ENCODE results near the gene ERLEC1.

GRCh38 chr2:53787614-53788289 lies 908 bp downstream of the ERLEC1 start:
- TF ChIP-seq EZH2 (IDR thresholded peaks at IDR 0.05; ENCODE audit: low read length, unreplicated experiment) = no peak
- TF ChIP-seq CTCF (conservative IDR thresholded peaks at IDR 0.05; ENCODE audit: low read depth, low read length) = no peak

Measured in PC-3 (cell line).